ENCODE data around the gene RPS6KA6.

The RPS6KA6 gene

GRCh38 chrX:84153538-84153937, 34.5 kb downstream of the RPS6KA6 start:
- DNase-seq (ENCODE audit: low spot score), result no peak
- TF ChIP-seq, protein P1, sequence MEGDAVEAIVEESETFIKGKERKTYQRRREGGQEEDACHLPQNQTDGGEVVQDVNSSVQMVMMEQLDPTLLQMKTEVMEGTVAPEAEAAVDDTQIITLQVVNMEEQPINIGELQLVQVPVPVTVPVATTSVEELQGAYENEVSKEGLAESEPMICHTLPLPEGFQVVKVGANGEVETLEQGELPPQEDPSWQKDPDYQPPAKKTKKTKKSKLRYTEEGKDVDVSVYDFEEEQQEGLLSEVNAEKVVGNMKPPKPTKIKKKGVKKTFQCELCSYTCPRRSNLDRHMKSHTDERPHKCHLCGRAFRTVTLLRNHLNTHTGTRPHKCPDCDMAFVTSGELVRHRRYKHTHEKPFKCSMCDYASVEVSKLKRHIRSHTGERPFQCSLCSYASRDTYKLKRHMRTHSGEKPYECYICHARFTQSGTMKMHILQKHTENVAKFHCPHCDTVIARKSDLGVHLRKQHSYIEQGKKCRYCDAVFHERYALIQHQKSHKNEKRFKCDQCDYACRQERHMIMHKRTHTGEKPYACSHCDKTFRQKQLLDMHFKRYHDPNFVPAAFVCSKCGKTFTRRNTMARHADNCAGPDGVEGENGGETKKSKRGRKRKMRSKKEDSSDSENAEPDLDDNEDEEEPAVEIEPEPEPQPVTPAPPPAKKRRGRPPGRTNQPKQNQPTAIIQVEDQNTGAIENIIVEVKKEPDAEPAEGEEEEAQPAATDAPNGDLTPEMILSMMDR (IDR thresholded peaks at IDR 0.05; ENCODE audit: extremely low read depth, missing control alignments), result no peak

DNA sequence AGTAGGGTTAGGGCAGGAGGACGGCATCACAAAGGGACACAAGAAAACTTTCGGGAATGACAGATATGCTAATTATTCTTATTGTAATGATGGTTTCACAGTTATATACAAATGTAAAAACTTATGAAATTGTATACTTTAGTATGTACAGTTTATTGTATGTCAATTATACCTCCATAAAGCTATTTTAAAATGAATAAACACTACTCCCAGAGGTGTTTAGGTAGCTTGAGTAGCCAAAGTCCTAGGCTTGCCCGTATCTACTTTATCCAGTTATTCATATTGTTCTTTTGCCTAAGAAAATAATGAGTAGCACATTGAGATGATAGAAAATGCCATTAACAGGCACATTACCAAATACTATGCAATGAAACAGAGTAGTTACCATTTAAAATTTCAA, 43.0 kb downstream of the RPS6KA6 start:
- TF ChIP-seq, protein P1 (IDR thresholded peaks at IDR 0.05; ENCODE audit: extremely low read depth, missing control alignments), result no peak
- no peak for DNase-seq (ENCODE audit: low spot score)

- TF ChIP-seq, protein P1 (IDR thresholded peaks at IDR 0.05; ENCODE audit: extremely low read depth, missing control alignments), result no peak
- no peak for DNase-seq (ENCODE audit: low spot score)
Measured at GRCh38 chrX:84144281-84144680, 43.7 kb downstream of the RPS6KA6 start.

- TF ChIP-seq, protein P1 (IDR thresholded peaks at IDR 0.05; ENCODE audit: extremely low read depth, missing control alignments), result no peak
- no peak for DNase-seq (ENCODE audit: low spot score)
Measured at GRCh38 chrX:84133023-84133422, 55.0 kb downstream of the RPS6KA6 start.

- TF ChIP-seq, protein P1 (IDR thresholded peaks at IDR 0.05; ENCODE audit: extremely low read depth, missing control alignments), result no peak
- DNase-seq (ENCODE audit: low spot score), result no peak
Measured at GRCh38 chrX:84123585-84123984, 64.4 kb downstream of the RPS6KA6 start.

DNA sequence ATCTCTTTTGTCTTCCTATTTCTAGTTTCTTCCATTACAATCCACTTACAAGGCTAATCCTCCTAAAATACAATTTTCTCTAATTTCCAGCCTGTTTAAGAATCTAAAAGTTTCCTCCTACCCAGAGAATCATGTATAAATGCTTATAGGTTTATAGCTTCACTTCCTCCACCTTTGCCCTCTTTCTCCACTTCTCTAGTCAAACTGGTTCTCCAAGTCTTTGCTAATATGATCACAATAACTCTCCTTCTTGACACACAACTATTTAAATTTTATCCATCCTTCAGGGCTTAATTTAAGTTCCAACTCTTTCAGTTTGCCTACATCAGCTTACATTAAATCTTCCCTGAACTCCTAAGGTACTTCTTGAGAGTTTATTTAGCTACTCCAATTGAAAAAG, 69.2 kb downstream of the RPS6KA6 start:
- TF ChIP-seq, protein P1 (IDR thresholded peaks at IDR 0.05; ENCODE audit: extremely low read depth, missing control alignments), result no peak
- no peak for DNase-seq (ENCODE audit: low spot score)

DNA sequence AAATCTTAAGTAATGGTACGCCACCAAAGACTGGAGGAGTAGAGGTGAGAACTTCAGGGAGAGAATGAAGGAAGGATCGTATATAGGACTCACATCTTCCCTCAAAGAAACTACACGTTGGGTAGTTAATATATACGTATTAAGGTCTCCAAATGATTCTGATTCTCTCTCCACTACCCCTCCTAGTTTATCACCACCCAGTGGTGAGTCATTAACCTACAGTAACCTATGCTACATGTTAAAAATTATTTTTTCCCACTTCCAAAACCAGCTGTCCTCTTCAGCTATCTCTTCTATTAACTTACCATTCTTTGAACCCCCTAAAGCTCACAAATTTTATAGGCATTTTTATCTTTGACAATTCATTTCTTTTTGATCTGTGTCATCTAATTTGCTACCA, 69.7 kb downstream of the RPS6KA6 start:
- TF ChIP-seq, protein P1 (IDR thresholded peaks at IDR 0.05; ENCODE audit: extremely low read depth, missing control alignments), result no peak
- no peak for DNase-seq (ENCODE audit: low spot score)

Data from GM20000 (cell line).